Measurements from ENCODE around the gene ALDH18A1. TPM values are rescaled to one million over a fixed set of nuclear protein-coding genes. Genes with fewer than 3 reads are reported as not detected.

ALDH18A1 gene
- total and polyA plus RNA-seq, 10 donors = 13.0 to 38.8 (median 23.2) TPM

GRCh38 chr10:95579292-95579691 lies 77.2 kb downstream of the ALDH18A1 start:
- H3K9me3 ChIP-seq = no peaks in the 10 kb centered on the region
- DNase-seq = no peak
- intact Hi-C loops (cut with DNase I; ENCODE audit: low total_unique reads) = no loop called here
- no peaks in the 10 kb centered on the region for H3K36me3 ChIP-seq
- TF ChIP-seq POLR2AphosphoS5 (IDR thresholded peaks at IDR 0.05) (no peak), CTCF (IDR thresholded peaks at IDR 0.05 in 8 of 11, conservative IDR thresholded peaks at IDR 0.05 in 3 of 11) (no peak), POLR2A (IDR thresholded peaks at IDR 0.05) (no peak)
- H3K27ac ChIP-seq = no peak overlapping the region
- H3K4me1 ChIP-seq = no peaks in the 10 kb centered on the region
- WGBS, 5 donors = 87 to 100% (median 97%) methylated on average over 1 of the region's 1 CpG
- H3K4me3 ChIP-seq = no peak overlapping the region
- H3K27me3 ChIP-seq (replicated peaks in 1 of 7) = peaks cover 0 to 18% (median 0%) of the 10 kb centered on the region in 7 donors

- 83 to 97% (median 89%) methylated on average over 2 of the region's 2 CpGs for WGBS, 5 donors
- H3K27ac ChIP-seq = no peak overlapping the region
- intact Hi-C loops (cut with DNase I; ENCODE audit: low total_unique reads) = no loop called here
- H3K4me3 ChIP-seq = no peak overlapping the region
- H3K27me3 ChIP-seq (replicated peaks in 1 of 7) = peaks cover 0 to 21% (median 0%) of the 10 kb centered on the region in 7 donors
- H3K9me3 ChIP-seq = no peaks in the 10 kb centered on the region
- DNase-seq = no peak
- no peaks in the 10 kb centered on the region for H3K4me1 ChIP-seq
- TF ChIP-seq POLR2A (IDR thresholded peaks at IDR 0.05) = no peak
- TF ChIP-seq POLR2AphosphoS5 (IDR thresholded peaks at IDR 0.05) = no peak
- no peaks in the 10 kb centered on the region for H3K36me3 ChIP-seq
Observed at GRCh38 chr10:95578619-95579018, 77.9 kb downstream of the ALDH18A1 start.

- WGBS, 5 donors = 70 to 83% (median 72%) methylated on average over 11 of the region's 11 CpGs
- no peaks in the 10 kb centered on the region for H3K4me1 ChIP-seq
- intact Hi-C loops (cut with DNase I; ENCODE audit: low total_unique reads) = no loop called here
- H3K27me3 ChIP-seq (replicated peaks in 1 of 7) = peaks cover 0 to 22% (median 0%) of the 10 kb centered on the region in 7 donors
- TF ChIP-seq POLR2AphosphoS5 (IDR thresholded peaks at IDR 0.05) = no peak
- TF ChIP-seq POLR2A (IDR thresholded peaks at IDR 0.05) = no peak
- no peak for TF ChIP-seq CTCF (IDR thresholded peaks at IDR 0.05 in 8 of 11, conservative IDR thresholded peaks at IDR 0.05 in 3 of 11)
- H3K27ac ChIP-seq = no peak overlapping the region
- no peaks in the 10 kb centered on the region for H3K9me3 ChIP-seq
- H3K4me3 ChIP-seq = no peak overlapping the region
- H3K36me3 ChIP-seq = no peaks in the 10 kb centered on the region
- DNase-seq = no peak
Observed at GRCh38 chr10:95574649-95575365, 81.7 kb downstream of the ALDH18A1 start.

GRCh38 chr10:95573964-95574604 lies 82.4 kb downstream of the ALDH18A1 start:
- Histone ChIP-seq H3K4me3 (no peak overlapping the region), H3K27ac (no peak overlapping the region), H3K9me3 (no peaks in the 10 kb centered on the region), H3K27me3 (replicated peaks in 1 of 7) (peaks cover 0 to 21% (median 0%) of the 10 kb centered on the region in 7 donors), H3K36me3 (no peaks in the 10 kb centered on the region), H3K4me1 (no peaks in the 10 kb centered on the region)
- no peak for DNase-seq
- 75 to 83% (median 78%) methylated on average over 6 of the region's 6 CpGs for WGBS, 5 donors
- intact Hi-C loops (cut with DNase I; ENCODE audit: low total_unique reads) = no loop called here
- TF ChIP-seq POLR2A (IDR thresholded peaks at IDR 0.05) (no peak), CTCF (IDR thresholded peaks at IDR 0.05 in 8 of 11, conservative IDR thresholded peaks at IDR 0.05 in 3 of 11) (no peak), POLR2AphosphoS5 (IDR thresholded peaks at IDR 0.05) (no peak)
